Islet precursor cell (in vitro differentiated cells): ENCODE data around the gene KRT86.
"Not testable (repeated sequence)": the region's sequence is repeated elsewhere in the genome, so short reads cannot be mapped to it uniquely, and the experiment has no call there.

Experiments used
- DNase-seq: peaks from one replicate; pipeline ENCODE4 v3.0.0-alpha.2; 2018

KRT86 gene

GRCh38 chr12:52341066-52341580 is 66.7 kb downstream of the KRT86 start:
- DNase-seq: no peak

DNA sequence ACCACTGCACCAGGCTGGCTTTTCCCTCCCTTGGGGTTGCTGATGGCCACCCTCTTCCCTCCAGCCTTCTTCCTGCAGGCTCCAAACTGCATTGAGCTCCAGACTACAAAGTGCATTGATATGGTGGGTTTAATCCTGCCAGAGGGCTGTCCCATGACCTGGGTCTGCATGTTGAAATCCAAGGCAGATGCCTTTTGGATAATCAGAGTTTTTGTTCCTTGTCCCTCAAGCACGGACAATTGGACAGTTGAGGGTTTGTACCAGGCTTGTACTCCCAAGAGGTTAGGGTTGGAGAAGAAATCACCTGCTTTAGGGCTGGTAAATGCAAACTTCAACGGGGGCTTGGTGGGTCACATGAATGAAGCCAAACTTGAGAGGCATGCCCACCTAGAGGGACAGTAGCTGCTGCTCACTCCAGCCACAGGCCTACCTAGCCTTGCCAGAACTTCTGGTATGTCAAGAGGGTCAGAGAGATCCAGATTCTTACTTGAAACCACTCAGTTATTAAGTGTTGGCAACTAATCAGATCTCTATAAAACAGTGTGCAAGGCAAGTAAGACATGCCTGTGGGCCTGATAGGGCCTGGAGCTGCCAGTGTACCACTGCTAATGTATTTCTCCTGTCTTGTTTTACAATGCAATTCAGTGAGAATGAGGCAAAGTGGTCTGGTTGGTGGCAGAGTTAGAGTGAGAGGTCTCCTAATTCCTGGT is 68.5 kb downstream of the KRT86 start:
- no peak for DNase-seq

DNA sequence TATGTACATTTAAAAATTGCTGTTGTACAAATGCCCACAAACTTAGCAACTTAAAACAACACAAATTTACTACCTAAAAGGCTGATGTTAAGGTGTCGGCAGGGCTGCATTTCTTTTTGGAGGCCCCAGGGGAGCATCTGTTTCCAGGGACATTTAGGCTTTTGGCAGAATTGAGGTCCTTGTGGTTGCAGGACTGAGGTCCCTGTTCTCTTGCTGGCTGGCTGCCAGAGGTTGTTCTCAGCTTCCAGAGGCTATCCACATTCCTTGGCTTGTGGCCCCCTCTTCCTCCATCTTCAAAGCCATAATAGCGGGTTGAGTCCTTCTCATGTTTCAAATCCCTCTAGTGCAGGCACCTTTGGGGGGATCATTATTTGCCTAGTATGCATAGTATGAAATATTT is 69.1 kb downstream of the KRT86 start:
- DNase-seq: no peak

DNA sequence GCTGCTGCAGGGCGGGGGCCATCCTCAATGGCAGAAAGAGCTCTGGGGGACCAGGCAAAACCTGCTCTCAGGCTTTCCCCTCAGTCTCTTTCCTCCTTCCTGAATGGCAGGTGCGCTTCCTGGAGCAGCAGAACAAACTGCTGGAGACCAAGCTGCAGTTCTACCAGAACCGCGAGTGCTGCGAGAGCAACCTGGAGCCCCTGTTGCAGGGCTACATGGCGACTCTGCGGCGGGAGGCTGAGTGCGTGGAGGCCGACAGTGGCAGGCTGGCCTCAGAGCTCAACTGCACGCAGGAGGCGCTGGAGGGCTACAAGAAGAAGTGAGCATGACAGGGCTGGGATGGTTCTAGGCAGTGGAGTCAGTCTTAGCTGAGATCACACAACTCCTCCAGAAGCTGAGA is 69.7 kb downstream of the KRT86 start:
- no peak for DNase-seq

- DNase-seq: not testable (repeated sequence)
Observed at GRCh38 chr12:52345041-52345440, 70.6 kb downstream of the KRT86 start.

GRCh38 chr12:52346593-52346992 is 72.1 kb downstream of the KRT86 start:
- no peak for DNase-seq

GRCh38 chr12:52347016-52347415 is 72.6 kb downstream of the KRT86 start:
- no peak for DNase-seq

DNA sequence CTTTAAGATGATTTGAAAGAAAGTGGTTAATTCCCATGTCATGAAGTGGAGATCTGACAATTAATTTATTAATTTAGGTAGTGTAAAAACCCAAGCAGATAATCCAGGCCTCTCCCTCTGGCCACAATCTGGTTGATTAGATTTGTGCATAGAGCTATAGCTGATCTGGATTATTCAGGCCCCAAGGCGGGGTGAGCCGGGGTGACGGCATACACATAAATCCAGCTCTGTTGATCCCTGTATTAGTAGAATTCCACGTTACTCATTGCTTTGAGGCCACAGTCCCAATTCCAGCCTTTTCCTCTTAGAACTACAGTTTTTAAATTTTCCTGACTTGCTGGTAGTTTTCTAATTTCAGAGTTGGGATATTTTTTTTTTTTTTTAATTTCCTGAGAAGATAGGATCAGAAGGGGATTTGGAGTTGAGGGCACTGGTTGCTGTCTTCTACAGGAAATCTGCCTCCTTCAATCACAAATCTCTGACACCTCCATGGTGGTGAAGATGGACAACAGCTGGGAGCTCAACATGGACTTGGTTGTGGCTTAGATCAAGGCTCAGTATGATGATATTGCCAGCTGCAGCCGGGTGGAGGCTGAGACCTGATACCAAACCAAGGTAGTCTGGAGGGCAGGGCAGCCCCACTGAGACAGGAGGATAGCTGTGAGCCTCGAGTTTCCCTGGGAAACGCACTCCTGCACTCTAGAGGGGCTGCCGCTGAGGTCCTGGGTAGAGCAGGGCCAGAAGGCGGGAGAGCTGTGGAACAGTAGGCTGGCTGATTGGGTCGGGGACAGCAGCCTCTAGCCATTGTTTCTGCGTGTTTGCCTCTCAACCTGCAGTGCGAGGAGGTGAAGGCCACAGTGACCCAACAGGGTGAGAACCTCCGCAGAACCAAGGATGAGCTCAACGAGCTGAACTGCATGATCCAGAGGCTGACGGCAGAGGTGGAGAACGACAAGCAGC is 73.4 kb downstream of the KRT86 start:
- no peak for DNase-seq

DNA sequence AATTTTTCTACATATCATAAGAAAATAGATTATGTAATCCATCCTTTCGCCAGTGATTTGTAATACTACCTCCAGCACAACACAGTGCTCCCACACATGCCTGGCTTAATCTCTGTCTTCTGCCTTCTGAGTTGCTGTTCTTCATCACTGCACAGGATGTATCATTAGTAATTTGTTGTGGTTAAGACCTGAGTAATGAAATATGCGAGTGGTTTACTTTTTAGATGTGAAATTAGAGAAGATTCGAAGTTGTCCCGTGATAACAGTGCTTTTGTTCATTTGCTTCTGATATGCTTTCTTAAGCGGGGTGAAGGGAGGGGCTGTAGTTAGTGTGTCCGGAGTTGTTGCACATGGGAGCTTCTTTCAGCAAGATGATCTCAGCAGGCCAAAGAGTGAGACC is 74.8 kb downstream of the KRT86 start:
- DNase-seq: peak; percentile 31

DNA sequence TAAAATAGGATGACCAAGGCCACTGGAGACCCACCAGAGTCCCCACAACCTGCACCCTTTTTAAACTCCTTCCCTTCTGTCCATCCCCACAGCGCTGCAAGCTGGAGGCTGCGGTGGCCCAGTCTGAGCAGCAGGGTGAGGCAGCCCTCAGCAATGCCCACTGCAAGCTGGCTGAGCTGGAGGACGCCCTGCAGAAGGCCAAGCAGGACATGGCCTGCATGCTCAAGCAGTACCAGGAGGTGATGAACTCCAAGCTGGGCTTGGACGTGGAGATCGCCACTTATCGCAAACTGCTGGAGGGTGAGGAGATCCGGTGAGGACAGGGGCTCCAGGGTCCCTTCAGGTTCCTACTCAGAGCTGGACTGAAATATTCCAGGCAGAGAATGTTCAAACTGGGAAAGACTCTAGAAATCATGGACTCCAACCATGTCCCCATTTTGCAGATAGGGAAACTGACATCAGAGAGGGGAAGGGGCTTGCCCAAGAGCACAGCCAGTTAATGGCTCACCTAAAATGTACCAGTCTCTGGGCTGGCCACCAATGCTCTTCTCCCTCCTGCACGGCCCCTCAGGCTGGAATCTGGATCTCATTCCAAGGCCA is 75.7 kb downstream of the KRT86 start:
- DNase-seq: peak; percentile 57

DNA sequence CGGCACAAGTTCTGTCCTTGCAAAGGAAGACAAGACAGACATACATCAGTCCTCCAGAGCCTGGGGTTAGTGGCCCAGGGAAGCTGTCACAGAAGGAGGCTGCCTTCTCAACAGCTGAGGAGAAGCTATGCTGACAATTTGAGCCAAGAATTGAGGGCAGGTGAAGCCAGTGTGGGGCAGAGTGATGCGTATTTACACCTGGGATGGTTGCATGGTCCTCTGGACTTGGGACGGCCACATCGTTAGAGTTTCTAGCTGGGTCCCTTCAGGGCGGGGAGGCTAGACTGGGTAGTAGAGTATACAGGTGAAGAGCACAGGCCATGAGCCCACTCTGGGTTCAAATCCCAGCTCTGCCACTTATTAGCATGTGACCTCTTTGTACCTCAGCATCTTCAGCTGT is 76.3 kb downstream of the KRT86 start:
- peak; percentile 52 for DNase-seq

DNA sequence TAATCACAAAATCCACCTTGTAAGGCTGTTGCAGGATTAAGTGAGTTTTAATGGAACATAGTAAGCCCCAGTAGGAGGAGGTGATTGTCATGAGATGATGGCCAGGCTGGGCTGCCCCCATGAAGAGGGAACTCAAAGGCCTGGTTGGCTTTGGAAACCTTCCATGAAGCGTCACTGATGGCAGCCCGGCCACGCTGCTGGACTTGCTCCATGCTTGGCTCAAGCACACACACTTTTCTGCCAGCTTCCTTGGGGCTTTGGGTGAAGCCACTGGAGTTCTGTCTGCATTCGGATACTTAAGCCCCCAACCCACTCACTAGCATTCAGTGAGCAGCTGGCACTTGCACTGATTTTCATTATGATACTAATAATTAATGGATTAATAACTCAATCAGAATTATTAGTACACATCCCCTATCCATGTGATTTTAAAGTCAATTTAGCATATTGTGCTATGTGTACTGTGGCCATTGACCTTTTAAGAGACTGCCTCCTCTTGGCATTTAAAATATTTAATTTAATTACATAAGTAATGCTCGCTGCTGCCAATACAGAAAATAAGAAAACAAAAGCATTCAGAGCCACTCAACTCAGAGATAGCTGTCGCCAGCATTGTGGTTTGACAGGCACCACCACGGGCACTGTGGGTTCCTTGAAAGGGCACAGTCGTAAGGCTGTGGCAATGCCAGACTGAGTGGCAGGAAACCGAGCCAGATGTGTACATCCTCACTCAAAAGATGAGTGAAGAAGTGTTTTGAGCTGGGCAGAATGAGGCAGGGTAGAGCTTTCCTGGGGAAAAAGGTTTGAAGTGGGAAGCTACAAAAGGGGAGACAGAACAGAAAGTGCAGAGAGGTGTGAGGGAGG is 77.0 kb downstream of the KRT86 start:
- peak; percentile 39 for DNase-seq

DNA sequence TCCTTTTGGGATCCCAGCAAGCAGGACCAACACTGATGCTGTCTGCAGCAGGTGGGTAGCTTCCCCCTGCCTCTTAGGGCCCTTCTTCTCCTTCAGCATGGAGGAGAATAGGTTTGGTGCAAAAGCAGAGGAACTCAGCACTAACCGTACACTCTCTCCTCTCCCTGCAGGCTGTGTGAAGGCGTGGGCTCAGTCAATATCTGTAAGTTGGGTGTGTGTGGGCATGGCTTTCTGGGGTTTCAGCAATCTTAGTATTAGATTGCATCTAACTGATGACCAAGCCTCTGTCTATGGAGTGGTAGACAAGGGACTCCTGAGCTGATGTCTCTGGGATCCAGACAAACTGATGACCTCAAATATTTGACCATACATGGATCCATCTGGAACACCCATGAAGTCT is 78.5 kb downstream of the KRT86 start:
- peak; percentile 29 for DNase-seq

GRCh38 chr12:52353766-52354165 is 79.3 kb downstream of the KRT86 start:
- DNase-seq: peak; percentile 48

DNA sequence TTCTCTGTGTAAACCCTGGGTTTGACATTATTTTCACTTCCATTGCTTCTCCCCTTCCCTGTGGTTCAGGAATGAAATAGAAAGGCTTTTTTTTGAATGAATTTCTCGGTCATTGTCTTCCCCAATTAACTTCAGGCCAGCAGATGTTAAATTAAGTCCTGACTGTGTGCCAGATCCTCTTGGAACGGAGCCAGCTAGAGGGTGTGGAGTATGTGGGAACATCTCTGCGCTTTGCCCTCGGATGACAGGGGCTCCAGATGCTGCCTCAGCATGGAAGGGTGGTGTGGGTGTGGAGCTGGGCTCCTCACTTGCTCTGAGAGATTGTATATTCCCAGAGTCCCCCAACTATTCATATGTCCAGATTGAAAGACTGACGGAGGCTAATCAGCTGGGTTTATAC is 79.8 kb downstream of the KRT86 start:
- DNase-seq: no peak

DNA sequence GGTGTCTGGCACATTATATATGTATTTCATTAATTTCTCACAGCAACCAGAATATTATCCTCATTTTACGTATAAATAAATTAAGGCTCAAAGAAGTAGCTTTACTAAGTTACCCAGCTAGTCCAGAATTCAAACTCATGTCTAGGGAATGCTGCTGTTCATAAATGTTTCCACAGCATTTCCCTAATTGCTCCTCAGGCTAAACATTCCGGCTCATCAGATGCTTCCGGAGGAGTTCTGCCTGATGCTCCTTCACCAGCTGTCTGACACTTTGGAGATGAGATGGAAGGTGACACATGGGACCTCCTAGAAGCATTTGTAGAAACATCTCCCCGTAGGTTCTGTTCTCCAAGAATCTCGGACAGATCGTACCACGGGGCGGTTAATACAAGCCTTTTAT is 80.7 kb downstream of the KRT86 start:
- peak; percentile 41 for DNase-seq

- peak; percentile 51 for DNase-seq
Observed at GRCh38 chr12:52356031-52356761, 81.8 kb downstream of the KRT86 start.

GRCh38 chr12:52356762-52357580 is 82.5 kb downstream of the KRT86 start:
- peak; percentile 49 for DNase-seq
